NCI-H446 (cell line): ENCODE measurements around the gene NEUROD2.

ENCODE experiments used
- DNase-seq, 2 experiments: peaks; one replicate each; lab custom pipeline; 2025; lab: John Stamatoyannopoulos, UW

The NEUROD2 gene

DNA sequence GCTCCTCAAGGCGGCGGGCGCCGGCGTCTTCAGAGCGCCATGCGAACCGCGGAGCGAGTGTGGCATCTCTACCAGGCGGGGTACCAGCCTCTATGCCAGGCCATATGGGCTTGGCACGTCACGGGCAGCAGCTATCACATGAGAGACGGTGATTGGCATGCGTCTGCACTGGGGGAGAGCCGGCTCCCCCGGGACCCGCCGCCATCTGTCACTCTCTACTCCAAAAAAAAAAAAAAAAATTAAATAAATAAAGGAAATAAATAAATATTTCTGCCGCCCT, at the start of gene NEUROD2:
Gene NEUROD2 (minus strand): TSS at position 70 of the 280 bp plus-strand sequence. CDS start 1,321 bp downstream, outside the sequence.
- DNase-seq: peak; percentile 91 to 93

- DNase-seq: no peak
Observed at GRCh38 chr17:39655105-39655504, 47.4 kb upstream of the NEUROD2 start.

DNA sequence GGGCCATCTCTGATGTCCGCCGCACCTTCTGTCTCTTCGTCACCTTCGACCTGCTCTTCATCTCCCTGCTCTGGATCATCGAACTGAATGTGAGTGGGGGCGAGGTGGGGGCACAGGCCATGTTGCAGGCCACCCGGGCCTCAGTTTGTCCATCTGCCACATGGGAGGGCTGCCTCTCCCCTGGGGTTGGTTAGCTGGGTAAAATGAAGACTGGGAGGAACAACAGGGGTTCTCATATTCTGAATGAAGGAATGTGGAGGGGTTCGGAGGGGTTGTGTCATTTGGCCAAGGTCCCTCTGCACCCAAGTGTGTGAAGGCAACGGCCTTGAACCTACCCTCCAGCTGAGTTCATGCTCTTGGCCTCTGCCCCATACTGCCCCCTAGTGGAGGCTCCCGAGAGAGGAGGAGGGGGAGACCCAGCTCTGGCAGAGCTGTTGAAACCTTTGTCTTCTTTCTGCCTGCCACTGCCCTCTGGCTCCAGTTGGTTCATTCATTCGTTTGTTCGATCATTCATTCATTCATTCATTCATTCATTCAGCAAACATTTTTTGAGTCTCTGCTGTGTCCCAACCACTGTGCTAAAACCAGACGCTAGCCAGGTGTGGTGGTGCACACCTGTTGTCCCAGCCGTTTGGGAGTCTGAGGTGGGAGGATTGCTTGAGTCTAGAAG, 46.1 kb upstream of the NEUROD2 start:
- peak in 1 of 2 experiments; percentile 44 for DNase-seq

DNA sequence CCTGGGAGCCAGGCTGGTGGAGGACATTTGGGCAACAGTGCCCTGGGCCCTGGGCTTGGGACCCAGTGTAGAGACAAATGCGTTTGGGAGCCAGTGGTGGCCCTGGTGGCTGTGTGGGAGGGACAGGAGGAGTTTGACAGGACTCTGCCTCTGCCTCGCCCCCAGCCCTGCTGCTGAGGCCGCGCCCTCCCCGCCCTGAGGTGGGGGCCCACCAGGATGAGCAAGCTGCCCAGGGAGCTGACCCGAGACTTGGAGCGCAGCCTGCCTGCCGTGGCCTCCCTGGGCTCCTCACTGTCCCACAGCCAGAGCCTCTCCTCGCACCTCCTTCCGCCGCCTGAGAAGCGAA, 45.6 kb upstream of the NEUROD2 start:
- no peak for DNase-seq

DNA sequence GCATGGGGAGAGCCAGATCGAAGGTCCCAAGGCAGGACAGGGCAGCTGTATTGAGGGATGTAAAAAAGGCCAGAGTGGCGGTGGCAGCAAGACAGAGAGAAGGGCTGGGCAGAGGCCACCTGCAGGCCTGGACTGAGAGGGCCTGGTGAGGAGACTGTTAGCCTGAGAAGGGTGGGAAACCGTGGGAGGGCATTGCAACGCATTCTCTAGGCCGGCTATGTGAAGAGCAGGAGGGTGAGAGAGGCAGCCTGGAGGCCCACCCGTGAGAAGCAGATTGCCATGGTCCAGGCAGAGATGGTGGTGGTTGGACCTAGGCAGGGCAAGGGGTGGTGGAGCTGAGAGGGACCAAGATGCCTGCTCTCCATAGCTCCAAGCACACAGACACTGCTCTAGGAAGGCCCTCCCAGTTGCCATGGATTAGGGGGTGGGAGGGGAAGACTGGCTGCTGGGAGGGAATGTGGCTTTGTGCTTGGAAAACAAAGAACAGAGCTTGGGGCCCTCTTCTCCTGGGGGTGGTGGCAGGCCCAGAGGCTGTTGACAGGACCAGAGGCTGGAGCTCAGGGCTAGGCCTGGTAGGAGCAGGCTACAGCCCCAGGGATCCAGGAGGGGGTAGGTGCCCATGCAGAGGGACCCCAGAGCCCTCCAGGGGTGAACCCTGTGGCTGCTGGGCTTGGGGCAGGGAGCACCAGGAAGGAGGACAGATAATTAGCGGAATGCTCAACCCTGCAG, 45.0 kb upstream of the NEUROD2 start:
- DNase-seq: no peak

GRCh38 chr17:39651923-39652586, 44.3 kb upstream of the NEUROD2 start:
- DNase-seq: no peak

DNA sequence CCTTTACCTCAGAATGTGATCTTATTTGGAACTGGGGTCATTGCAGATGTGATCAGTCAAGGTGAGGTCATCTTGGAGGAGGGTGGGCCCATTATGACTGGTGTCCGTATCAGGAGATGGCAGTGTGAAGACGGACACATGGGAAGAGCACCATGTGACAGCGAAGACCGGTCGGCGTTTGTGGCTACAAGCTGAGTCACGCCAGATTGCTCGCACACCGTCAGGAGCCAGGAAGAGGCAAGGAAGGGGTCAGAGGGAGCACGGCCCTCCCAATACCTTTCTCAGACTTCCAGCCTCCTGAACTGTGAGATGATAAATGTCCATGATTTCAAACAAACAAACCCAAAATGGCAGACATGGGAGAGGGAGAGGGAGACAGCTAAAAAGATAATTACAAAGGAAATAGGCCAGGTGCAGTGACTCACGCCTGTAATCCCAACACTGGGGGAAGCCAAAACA, 42.4 kb upstream of the NEUROD2 start:
- DNase-seq: no peak

- no peak for DNase-seq
Observed at GRCh38 chr17:39648616-39649366, 41.1 kb upstream of the NEUROD2 start.

GRCh38 chr17:39647256-39647655, 39.5 kb upstream of the NEUROD2 start:
- DNase-seq: no peak

- no peak for DNase-seq
Observed at GRCh38 chr17:39643271-39643670, 35.6 kb upstream of the NEUROD2 start.

- no peak for DNase-seq
Observed at GRCh38 chr17:39642291-39643074, 34.8 kb upstream of the NEUROD2 start.

GRCh38 chr17:39641883-39642282, 34.2 kb upstream of the NEUROD2 start:
- no peak for DNase-seq

GRCh38 chr17:39641097-39641496, 33.4 kb upstream of the NEUROD2 start:
- DNase-seq: no peak

DNA sequence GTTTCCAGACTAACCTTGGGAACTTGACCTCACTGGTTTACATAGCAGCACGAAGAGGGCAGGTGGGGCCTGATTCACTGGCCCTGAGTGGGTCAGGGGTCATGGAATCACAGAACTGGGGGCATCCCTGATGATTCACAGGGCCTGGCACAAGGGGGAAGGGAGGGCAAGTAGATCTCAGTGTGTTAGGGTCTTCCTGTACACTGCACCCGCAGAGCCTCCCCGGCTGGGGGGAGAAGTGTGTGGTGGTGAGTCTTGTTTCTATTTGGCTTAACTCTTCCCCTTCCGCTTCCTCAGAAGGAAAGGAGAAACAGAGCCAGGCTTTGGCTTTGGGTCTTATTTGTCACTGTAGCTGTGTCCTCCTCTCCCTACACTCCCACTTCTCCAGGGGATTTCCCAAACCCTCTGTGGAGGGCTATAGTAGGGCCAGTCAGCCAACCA, 32.9 kb upstream of the NEUROD2 start:
- DNase-seq: no peak

- no peak for DNase-seq
Observed at GRCh38 chr17:39639566-39640458, 32.1 kb upstream of the NEUROD2 start.

GRCh38 chr17:39639043-39639442, 31.3 kb upstream of the NEUROD2 start:
- DNase-seq: no peak

- no peak for DNase-seq
Observed at GRCh38 chr17:39638317-39638716, 30.6 kb upstream of the NEUROD2 start.

DNA sequence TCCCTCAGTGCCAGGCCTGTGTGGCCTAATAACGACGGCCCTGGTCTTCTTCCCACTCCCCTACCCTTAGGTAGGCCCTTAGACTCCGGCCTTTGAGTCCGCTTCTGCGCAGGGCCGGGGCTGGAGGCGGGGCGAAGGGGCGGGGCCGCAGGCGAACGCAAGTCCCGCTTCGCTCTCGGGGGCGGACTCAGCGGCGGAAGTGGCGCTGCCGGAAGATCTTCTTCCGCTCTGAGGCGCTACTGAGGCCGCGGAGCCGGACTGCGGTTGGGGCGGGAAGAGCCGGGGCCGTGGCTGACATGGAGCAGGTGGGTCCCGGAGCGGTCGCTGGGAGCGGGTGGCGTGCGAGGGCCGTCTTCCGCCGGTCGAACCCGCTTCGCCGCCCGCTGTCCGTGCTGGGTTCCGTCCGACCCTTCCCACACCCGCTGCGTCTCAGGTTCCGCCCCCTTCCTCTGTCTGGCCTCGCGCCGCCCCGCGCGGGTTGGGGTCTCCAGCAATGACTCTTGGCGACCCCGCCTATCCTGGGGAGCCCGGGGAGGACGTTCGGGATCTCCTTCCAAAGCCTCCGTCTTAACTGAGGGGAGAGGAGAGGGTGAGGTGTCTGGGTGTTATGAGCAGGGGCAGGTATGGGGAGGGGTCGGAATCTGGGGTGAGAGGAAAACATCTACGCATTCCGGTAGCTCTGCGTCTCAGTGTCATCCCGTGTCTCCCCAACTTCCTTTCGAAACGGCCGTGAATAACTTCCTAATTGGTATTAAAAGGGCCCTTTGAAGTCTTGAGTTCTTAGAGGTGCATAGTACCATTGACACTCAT, 29.4 kb upstream of the NEUROD2 start, which contains the start of gene STARD3:
Gene STARD3 (plus strand): TSS at position 218 of the 810 bp plus-strand sequence. CDS start 16,388 bp downstream, outside the sequence.
- DNase-seq: peak; percentile 30 to 85

DNA sequence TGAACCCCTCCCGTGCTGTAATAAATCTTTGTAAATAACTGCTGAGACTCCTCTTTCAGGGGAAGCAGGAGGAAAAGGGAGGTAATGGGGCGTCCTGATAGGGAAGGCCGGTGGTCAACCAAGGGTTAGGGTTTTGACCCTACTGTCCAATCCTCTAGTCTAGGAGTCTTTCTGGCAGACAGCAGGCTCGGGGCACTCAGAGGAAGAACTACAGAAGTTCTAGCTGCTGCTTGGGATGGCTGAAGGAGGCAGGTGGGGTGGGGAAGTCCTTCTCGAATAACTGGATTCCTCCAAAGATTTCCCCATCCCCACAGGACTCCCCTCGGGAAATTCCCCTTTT, 28.8 kb upstream of the NEUROD2 start:
- no peak for DNase-seq
